ENCODE measurements around the gene TDRD9.

The TDRD9 gene, protein sequence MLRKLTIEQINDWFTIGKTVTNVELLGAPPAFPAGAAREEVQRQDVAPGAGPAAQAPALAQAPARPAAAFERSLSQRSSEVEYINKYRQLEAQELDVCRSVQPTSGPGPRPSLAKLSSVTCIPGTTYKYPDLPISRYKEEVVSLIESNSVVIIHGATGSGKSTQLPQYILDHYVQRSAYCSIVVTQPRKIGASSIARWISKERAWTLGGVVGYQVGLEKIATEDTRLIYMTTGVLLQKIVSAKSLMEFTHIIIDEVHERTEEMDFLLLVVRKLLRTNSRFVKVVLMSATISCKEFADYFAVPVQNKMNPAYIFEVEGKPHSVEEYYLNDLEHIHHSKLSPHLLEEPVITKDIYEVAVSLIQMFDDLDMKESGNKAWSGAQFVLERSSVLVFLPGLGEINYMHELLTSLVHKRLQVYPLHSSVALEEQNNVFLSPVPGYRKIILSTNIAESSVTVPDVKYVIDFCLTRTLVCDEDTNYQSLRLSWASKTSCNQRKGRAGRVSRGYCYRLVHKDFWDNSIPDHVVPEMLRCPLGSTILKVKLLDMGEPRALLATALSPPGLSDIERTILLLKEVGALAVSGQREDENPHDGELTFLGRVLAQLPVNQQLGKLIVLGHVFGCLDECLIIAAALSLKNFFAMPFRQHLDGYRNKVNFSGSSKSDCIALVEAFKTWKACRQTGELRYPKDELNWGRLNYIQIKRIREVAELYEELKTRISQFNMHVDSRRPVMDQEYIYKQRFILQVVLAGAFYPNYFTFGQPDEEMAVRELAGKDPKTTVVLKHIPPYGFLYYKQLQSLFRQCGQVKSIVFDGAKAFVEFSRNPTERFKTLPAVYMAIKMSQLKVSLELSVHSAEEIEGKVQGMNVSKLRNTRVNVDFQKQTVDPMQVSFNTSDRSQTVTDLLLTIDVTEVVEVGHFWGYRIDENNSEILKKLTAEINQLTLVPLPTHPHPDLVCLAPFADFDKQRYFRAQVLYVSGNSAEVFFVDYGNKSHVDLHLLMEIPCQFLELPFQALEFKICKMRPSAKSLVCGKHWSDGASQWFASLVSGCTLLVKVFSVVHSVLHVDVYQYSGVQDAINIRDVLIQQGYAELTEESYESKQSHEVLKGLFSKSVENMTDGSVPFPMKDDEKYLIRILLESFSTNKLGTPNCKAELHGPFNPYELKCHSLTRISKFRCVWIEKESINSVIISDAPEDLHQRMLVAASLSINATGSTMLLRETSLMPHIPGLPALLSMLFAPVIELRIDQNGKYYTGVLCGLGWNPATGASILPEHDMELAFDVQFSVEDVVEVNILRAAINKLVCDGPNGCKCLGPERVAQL (N-terminal part only)

DNA sequence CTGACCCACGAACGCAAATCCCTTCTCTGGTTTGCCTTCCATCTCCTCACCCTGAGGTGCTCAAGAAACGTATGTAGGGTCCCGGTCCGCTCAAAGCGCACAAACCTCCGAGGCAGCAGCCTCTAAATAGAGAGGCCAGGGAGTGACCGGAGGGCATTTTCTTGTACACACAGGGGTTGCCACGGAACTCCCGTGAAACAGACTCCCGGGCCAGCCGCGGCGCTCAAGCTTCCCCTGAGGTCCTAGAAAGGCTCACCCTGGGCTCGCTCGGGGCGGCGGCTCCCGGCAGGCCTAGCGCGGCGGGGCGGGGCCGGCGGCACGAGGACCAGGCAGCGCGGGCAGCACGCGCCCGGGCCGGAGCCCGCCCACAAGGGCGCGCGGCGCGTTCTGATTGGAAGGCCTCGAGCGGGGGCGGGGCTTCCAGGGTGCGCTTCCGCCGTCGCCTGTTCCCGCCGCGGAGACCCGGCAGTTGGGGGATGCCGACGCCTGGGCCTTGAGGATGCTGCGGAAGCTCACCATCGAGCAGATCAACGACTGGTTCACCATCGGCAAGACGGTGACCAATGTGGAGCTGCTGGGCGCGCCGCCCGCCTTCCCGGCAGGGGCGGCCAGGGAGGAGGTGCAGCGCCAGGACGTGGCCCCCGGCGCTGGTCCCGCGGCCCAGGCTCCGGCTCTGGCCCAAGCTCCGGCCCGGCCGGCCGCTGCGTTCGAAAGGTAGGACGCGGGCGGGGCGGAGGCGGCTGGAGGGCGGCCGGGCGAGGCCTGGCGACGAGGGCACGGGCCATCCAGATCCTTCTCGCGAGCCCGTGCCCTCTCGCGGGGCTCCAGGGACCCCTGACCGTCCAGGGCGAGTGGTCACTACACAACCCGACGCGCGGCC lies at the start of gene TDRD9:
TDRD9 (plus strand) TSS at position 446 of the 880 bp plus-strand sequence; CDS start at position 500, 54 bp downstream.
- DNase-seq (ENCODE audit: low spot score), result no peak
- TF ChIP-seq, protein P1, sequence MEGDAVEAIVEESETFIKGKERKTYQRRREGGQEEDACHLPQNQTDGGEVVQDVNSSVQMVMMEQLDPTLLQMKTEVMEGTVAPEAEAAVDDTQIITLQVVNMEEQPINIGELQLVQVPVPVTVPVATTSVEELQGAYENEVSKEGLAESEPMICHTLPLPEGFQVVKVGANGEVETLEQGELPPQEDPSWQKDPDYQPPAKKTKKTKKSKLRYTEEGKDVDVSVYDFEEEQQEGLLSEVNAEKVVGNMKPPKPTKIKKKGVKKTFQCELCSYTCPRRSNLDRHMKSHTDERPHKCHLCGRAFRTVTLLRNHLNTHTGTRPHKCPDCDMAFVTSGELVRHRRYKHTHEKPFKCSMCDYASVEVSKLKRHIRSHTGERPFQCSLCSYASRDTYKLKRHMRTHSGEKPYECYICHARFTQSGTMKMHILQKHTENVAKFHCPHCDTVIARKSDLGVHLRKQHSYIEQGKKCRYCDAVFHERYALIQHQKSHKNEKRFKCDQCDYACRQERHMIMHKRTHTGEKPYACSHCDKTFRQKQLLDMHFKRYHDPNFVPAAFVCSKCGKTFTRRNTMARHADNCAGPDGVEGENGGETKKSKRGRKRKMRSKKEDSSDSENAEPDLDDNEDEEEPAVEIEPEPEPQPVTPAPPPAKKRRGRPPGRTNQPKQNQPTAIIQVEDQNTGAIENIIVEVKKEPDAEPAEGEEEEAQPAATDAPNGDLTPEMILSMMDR (IDR thresholded peaks at IDR 0.05; ENCODE audit: extremely low read depth, missing control alignments), result no peak

DNA sequence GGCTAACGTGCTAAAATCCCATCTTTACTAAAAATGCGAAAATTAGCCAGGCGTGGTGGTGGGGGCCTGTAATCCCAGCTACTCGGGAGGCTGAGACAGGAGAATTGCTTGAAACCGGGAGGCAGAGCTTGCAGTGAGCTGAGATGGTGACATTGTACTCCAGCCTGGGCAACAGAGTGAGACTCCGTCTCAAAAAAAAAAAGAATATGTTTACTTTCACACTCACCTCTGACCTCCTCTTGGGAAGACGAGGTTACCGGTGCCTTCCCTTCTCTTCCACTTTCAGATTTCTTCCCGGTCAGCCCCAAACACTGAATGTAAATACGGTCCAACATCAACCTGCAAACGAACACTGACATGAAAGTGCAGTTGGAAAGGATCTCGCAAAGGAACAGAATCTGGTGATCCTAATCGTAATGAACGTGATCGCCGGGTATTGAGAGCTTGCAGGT lies 49.1 kb upstream of the TDRD9 start:
- DNase-seq (ENCODE audit: low spot score), result no peak
- TF ChIP-seq, protein P1 (IDR thresholded peaks at IDR 0.05; ENCODE audit: extremely low read depth, missing control alignments), result no peak

DNA sequence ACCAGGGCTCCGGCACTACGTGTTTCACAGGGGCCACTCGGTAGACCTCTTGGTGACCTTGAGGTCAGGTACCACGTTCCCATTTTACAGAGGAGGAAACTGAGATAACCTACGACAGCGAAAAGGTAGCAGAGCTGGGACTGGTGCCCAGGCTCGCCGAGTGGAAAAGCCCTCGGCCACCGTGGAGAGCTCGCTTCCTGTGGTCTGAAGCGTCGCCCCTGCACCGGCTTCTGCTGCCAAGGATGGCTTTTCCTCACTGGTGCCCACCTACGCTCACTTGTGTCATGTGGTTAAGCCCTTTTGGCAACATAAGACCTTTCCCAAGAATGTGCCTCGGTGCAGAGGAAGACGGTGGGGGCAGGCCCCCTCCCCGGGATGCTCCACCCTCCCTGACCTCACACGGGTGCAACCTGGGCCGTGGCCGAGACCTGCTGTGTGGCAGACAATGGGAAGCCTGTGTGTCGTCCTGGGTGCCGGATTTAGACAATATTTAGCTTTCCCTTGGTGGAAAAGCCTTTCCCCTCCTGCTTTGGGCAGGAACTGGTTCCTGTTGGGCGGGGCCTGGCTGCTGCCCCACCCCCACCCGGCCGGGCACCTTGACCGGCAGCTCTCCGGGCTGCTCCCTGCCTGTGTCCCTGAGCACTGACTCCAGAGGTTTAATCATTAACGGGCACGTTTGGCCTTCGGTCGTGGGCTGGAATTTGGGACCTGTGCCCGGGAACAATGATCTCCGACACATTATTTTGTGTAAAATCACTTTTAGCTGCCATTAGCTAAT lies 48.5 kb upstream of the TDRD9 start:
- TF ChIP-seq, protein P1 (IDR thresholded peaks at IDR 0.05; ENCODE audit: extremely low read depth, missing control alignments), result no peak
- DNase-seq (ENCODE audit: low spot score), result no peak

DNA sequence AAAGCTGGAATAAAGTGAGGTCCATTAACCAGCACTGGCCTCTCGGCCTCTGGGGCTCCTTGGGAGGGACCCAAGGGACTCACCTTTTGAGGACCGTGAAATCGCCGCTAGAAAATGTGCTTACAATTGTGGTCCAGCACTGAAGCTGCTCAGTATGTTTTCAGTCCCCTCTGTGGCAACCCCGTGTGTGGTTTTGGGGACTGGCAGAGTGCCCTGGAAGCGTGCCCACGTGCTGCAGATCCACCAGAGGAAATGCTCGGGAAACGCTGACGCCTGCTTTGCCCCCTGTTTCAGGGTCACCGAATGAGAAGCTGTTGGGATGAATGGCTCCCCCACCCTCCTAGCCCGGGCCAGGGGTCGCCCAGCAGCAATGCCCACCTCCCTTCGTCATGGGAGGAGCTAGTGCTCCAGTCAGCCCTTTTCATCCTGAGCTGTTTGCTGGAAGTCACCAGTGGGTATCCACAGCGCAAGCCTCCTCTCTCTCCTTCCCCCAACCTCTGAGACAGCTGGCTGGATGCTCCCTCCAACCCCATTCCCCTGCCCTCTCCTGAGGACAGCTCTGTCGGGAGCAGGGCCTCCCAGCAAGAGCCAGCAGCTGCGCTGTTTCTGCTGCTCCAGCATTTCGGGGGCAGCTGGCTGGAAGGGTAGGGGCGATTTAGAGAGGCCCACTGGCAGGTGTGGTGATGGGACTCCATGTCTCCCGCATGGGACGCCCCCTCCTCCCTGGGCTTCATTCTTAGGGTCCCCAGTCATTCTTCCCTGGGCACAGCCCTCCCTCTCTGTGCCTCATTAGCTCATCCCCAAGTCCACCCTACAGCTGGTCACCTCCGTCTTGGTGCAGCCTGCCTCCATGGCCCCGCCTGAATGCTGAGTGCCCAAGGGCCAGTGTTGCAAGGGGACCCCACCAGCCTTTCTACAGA lies 47.6 kb upstream of the TDRD9 start:
- TF ChIP-seq, protein P1 (IDR thresholded peaks at IDR 0.05; ENCODE audit: extremely low read depth, missing control alignments), result no peak
- DNase-seq (ENCODE audit: low spot score), result no peak

DNA sequence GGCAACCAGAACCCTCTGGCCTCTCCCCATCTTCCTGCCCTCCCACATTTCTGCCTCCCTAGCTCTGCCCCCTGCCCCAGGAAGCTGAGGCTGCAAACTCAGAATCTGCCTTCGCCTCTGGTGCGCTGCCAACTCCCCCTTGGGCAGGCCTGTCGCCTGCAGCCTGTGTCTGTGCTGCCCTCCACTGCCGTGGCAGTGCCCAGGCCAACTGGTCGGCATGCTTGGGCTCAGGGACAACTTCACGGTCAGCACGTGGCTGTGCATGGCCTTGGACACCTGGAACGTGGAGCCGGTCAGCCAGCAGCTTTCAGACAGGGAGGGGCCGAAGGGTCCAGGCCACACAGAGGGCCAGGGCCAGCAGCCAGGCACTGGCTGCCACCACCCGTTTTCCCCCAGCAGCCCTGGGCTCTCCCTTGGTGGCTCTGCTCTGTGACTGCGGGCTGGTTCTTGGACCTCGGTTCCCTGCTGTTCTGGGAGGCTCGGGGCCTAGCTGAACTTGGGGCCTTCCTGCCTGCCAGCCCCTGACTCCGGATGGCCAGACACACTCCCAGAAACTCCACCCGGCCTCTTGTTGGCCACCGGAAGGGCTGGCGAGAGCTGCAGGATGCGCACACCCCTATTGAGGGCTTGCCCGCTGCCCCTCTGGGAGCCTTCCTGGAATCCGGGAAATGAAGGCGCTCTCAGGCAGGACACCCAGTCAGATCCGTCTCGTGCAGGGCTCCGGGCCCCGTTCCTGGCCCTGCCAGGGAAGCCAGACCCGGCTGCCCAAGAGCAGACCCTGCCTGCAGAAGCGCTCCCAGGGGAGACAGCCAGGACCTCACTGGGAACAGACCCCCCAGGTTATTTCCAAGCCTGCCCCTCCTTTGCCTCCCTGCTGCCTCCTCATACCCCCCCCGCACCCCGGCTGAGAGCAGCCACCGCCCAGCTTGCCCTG lies 46.7 kb upstream of the TDRD9 start:
- DNase-seq (ENCODE audit: low spot score), result no peak
- TF ChIP-seq, protein P1 (IDR thresholded peaks at IDR 0.05; ENCODE audit: extremely low read depth, missing control alignments), result no peak
